Activated T-helper 1 cell treated with Interleukin-2 at 50 U/mL for 16 hours (primary cell): Measurements from ENCODE around the gene PLBD2.

Experiments used
- DNase-seq: peaks from one replicate; pipeline ENCODE4 v3.0.0-alpha.2; 2020; ENCODE audit warnings: low read depth

Gene PLBD2

DNA sequence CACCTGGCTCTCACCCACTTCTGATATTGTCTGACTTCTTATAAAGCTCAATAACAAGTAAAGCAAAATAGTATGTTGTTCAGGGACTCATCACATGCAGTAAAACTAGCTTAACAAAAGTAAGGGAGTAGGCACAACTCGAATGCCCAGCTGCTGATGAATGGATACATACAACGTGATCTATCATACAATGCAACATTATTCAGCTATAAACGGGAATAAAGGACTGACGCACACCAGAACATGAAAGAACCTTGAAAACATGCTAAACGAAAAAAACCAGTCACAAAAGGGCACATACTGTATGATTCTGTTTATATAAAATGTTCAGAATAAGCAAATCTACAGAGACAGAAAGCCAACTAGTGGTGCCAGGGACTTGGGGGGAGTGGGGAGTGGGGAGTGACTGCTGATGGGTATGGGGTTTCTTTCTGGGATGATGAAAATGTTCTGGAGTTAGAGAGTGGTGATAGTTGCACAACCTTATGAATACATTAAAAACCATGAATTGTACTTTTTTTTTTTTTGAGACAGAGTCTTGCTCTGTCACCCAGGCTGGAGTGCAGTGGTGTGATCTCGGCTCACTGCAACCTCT is 11.1 kb downstream of the PLBD2 start:
- DNase-seq: no peak

DNA sequence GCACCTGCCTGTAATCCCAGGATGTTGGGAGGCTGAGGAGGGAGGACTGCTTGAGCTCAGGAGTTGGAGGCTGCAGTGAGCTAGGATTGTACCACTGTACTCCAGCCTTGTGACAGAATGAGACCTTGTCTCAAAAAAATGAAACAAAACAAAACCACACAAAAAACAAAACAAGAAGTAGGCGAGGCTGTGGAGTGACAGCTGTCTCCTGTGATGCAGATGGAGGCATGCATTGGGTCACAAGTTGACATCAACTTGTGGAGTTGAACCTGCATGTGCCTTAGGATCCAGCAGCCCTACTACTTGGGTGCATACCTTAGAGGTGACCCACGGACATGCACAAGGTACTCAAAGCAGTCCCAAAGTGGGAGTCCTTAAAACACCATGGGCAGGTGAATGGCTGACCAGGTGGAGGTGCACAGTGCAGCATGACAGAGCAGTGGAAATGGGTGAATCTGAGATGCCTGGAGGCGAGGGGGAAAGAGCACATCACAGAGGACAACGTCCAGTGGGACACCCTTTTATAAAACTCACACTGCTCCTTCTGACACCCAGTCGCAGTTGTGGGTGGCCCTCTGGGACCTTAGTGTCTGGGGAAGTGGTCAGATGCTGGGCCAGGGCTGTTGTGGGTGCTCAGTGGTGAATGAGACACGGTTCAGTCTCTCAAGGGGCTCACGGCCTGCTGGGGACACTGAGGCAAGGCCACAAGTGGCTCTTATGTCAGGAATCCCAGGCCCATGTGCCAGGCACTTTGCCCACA is 12.7 kb downstream of the PLBD2 start:
- DNase-seq: no peak

DNA sequence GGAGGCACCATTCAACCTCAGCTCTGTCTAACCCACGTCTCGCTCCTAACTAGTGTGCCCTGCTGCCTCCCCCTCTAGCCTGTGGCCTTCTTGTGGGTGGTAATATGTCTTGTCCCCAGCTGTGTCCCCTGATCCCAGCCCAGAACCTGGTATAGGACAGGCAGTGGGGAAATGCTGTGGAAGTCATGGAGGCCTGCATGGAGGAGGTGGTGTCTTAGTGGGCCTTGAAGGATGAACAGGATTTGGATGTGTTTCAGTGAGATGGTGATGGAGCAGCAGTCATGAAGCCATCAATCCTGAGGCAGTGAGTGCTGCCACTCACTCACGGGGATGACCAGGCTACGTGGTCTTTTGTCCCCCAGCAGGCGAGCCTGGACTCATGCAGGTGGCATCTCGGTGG is 13.4 kb downstream of the PLBD2 start:
- DNase-seq: no peak

DNA sequence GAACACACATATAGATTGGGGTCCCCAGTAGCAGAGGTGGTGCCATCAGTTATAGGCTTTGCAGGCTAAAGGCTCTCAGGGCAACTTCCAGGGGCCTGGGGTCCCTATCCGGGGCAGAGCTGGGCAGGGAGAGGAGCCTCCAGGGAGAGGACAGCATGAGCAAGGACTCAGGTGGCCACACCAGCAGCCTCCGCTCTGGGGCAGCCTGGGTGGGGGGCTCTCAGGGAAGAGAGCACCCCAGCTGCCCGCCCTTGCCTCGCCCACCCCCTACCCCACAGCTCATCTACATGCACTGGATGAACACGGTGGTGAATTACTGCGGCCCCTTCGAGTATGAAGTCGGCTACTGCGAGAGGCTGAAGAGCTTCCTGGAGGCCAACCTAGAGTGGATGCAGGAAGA is 14.0 kb downstream of the PLBD2 start:
- no peak for DNase-seq

DNA sequence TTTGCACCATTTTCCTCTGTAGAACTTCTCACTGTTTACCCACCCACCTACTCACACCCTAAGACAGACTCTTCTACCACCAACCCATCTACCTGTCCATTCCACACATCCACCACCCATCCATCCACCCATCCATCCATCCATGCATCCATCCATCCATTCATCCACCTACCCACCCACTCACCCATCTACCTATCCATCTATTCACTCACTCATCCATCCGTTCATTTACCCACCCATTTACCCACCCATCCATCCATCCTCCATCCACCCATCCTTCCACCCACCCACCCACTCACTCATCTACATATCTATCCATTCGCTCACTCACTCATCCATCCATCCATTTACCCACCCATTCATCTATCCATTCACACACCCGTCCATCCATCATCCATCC is 15.1 kb downstream of the PLBD2 start:
- DNase-seq: no peak

DNA sequence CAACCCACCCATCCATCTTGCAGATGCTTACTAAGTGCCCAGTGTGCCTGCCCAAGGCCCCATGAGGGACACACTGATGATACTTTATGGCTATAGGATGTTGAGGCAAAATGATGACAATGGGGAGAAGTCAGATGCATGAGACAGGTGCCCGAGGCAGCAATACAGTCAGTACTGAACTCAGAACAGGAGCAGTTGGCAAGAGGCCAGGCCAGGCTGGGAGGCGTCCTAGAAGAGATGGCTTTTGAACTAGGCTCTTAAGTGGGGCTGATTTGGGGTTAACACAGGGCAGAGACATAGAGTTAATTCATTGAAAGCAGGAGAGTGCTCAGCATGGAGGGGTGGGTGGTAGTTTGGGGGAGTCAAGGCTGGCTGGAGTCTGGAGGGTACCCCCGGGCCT is 15.6 kb downstream of the PLBD2 start:
- DNase-seq: no peak

DNA sequence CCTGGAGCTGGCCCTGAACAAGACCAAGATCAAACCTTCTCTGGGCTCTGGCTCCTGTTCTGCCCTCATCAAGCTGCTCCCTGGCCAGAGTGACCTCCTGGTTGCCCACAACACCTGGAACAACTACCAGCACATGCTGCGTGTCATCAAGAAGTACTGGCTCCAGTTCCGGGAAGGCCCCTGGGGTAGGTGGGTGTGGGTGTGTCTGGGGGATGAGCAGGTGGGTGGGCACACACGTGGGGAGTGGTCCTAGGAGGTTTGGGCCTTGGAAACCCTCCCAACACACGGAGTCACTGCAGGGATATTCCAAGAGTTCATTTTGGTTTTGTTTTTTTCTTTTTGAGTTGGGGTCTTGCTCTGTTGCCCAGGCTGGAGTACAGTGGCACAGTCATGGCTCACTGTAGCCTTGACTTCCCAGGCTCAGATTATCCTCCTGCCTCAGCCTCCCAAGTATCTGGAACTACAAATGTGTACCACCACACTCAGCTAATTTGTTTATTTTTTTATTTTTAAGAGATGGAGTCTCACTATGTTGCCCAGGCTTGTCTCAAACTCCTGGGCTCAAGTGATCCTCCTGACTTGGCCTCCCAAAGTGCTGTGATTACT is 16.5 kb downstream of the PLBD2 start:
- DNase-seq: no peak

DNA sequence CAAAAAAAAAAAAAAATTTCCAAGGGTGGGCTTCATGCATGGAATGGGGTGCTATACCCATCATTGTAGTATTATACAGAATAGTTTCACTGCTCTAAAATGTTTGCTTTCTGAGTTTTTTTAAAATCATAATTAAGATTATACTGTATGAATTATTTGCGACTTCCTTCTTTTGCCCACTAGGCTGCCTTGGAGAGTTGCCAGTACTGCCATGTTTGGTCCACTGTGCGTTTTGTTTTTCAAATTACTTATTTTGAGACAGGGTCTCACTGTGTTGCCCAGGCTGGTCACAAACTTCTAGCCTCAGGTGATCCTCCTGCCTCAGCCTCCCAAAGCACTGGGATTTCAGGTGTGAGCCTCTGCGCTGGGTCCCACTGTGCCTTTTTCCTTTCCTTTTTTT is 19.9 kb downstream of the PLBD2 start:
- DNase-seq: no peak

DNA sequence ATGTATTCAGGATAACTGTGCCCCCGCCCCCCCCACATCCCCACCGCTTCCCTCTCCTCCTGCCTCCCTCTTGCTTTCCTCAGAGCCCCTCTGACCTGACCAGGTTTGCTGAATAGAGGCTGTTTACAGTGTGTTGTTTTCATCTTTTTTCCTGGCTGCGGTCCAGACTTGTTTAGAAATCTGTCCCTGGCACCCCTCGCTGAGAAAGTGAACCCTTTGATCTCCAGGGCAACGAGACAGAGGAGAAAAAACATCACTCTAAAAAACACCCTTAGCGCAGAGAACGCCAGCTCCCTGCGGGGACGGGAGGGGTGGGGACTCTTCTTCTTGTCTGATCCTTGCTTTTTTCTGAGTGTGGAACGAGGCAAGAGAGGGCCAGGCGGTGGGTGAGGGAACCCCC is 22.8 kb downstream of the PLBD2 start:
- DNase-seq: no peak

DNA sequence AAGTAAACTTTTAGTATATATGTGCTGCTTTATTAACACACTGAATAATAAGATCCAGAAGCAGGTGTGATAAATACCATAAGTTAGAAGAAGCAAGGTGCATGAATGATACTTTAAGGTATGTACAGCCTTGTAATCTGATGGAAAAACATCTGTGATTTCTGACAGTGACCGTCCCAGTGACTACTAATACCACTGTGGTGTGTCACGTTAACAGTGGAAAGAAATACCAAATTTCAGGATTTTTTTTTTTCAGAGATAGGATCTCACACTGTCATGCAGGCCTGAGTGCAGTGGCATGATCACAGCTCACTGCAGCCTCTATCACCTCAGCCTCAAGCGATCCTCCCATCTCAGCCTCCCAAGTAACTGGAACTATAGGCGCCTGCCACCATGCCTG is 23.8 kb downstream of the PLBD2 start:
- no peak for DNase-seq

DNA sequence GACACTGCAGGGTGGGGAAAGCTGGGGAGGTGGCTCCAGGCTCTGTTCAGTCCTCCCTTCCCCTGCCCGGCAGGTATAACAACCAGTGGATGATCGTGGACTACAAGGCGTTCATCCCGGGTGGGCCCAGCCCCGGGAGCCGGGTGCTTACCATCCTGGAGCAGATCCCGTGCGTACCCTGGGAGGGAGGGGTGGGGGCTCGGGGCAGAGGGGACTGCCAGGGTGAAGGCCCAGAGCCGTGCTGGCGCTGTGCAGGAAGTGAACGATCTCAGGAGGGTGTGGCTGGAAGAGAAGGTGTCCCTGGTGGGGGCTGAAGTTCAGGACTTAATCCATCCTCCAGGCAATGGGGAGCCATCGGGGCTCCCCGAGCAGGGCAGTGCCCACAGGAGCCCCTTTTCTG is 26.4 kb downstream of the PLBD2 start:
- DNase-seq: no peak

DNA sequence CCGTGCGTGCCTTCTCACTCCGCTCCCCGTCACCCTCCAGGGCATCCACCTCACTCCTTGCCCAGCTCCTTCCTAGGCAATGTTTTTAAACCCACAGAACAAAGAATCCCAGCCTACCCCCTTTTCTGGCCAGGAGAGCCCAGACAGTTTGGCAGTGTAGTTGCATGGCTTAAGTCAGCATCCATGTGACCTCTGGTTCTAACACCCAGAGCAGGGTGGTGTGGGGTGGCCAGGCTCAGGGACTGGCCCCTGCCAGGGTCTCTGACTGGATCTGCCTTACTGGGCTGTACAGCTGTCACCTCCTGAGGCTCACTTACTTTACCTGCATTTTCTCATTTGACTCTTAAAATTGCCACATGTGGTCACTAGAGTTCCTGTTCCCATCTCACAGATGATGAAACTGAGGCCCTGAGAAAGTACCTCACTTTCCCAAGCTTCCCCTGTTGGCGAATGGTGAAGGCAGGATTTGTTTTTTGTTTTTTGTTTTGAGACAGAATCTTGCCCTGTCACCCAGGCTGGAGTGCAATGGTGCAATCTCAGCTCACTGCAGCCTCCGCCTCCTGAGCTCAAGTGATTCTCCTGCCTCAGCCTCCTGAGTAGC is 27.0 kb downstream of the PLBD2 start:
- no peak for DNase-seq

DNA sequence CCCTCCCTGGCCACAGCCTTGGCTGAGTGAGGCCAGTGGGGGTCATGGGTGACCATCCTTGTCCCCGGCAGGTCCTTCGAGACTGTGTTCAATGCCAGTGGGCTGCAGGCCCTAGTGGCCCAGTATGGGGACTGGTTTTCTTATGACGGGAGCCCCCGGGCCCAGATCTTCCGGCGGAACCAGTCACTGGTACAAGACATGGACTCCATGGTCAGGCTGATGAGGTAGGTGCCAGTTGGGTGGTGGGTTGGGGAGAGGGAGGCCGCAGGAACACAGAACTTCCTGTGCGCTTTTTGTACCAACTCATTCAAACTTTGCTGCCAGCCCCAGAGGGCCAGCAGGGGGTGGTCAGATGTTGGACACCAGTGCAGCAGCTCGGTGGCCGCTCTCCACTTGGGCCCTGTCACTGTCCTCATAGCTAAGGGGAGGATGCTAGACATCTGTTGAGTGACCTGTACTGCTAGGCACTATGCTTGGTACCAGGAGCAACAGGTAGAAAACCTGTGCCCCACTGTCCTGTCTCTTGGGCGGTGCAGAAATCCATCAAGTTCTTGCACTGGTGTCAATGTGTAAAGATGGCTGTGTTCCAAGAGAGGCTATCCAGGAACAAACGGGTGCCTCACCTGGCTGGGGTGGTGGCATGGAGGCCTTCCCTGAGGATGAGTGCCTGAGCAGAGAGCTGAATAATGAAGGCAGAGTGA is 28.6 kb downstream of the PLBD2 start:
- no peak for DNase-seq

DNA sequence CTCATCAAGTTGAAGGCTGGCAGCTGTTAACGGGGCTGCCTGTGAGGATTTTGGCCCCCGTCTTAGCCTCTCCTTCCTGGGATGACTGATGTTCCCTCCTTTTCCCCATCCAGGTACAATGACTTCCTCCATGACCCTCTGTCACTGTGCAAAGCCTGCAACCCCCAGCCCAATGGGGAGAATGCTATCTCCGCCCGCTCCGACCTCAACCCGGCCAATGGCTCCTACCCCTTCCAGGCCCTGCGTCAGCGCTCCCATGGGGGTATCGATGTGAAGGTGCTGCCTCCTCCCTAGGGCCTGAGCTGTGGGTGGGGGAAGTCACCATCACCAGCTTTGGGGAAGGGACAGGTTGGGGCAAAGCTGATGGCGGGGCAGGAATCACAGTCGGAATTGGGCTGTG is 29.2 kb downstream of the PLBD2 start:
- no peak for DNase-seq

DNA sequence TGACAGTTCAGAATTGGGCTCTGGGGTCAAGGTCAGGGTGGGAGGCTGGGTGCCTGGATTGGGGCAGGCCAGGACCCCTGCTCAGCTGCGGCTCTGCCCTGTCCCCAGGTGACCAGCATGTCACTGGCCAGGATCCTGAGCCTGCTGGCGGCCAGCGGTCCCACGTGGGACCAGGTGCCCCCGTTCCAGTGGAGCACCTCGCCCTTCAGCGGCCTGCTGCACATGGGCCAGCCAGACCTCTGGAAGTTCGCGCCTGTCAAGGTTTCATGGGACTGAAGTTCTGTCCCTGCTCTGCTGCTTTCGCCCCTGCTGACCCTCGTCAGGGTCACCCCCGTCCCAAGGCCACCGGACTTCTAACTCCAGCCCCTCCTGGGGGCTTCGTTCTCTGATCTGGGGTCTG is 30.0 kb downstream of the PLBD2 start:
- DNase-seq: no peak

DNA sequence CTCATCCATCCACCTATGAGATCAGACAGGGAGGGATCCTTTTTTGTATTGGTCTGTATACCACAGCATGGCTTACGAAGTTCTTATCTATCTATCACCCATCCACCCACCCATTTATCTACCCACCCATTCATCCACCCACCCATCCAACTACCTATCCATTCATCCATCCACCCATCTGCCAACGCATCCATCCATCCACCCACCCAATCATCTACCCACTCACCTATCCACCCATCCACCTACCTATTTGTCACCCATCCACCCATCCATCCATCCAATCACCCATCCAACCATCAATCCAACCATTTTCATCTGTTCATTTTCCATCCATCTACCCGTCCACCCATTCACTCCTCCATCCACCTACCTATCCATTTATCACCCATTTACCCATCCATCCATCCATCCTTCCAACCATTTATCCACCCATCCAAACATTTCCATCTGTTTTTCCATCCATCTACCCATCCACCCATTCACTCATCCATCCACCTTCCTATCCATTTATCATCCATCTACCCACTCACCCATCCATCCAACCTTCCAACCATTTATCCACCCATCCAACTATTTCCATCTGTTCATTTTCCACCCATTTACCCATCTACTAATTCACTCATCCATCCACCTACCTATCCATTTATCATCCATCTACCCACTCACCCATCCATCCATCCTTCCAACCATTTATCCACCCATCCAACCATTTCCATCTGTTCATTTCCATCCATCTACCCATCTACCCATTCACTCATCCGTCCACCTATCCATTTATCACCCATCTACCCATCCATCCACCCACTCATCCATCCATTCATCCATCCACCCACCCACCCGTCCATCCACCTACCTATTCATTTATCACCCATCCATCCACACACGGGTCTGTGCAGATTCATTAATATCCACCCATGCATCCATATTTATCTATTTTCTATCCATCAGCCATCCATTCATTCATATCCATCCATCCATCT is 32.0 kb downstream of the PLBD2 start:
- no peak for DNase-seq

DNA sequence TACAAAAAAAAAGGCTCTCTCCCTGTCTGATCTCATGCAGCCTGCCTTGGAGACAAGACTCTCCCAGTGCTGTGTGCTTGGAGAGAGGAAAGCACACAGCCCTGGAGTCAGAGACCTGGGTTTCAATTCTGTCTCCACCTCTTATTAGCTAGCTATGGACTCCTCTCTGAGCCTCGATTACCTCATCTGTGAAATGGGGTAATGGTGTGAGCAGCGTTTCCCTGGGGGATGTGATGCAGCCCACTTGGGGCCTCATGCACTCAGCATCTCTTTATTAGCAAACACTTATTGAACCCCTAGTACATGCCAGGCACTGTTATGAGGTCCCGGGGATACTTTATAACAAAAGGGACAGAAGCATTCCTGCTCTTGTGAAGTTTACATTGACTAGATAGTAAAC is 32.8 kb downstream of the PLBD2 start:
- no peak for DNase-seq

DNA sequence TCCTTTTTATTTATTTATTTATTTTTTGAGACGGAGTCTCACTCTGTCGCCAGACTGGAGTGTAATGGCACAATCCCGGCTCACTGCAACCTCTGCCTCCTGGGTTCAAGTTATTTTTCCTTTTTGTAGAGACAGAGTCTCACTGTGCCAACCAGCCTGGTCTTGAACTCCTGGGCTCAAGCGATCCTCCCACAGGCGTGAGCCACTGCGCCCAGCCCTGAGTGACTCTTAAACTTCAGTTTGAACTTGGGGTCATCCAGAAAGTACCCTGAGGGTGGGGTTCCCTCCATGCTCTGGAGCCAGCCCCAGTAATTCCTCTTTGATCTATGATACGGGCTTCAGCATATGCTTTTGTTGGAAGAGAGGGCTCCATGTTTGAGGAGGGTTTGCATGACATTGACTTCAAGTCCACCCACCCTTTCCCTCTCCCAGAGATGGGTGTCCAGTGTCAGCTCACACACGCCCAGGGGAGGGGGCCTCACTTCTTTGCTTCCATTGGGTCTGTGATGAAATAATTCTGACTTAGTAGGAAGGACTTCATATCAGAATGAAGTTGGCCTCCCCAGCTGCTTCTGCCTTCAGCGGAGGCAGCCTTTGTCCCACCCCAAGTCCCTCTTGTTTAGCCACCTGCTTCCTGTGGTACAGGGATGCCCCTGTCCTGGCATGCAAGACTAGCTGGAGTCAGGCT is 33.4 kb downstream of the PLBD2 start:
- DNase-seq: no peak

DNA sequence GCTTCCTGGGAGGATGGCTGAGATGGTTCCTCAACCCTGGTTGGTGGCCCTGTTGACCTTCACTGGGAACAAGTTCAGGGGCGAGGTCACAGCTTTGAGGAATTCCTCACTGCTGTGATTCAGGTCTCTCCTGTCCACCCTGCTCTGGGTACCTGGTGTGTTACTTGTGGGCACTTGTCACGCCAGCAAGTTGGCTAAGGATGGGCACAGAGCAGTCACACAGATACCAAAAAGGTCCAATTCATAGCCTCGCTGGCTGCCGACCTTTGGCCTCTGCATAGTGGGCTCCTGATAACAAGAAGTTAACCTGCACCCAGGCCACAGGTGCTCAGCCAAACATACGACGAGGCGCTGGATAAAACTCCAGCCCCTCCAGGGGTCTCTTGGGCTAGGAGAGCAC is 34.1 kb downstream of the PLBD2 start:
- no peak for DNase-seq

DNA sequence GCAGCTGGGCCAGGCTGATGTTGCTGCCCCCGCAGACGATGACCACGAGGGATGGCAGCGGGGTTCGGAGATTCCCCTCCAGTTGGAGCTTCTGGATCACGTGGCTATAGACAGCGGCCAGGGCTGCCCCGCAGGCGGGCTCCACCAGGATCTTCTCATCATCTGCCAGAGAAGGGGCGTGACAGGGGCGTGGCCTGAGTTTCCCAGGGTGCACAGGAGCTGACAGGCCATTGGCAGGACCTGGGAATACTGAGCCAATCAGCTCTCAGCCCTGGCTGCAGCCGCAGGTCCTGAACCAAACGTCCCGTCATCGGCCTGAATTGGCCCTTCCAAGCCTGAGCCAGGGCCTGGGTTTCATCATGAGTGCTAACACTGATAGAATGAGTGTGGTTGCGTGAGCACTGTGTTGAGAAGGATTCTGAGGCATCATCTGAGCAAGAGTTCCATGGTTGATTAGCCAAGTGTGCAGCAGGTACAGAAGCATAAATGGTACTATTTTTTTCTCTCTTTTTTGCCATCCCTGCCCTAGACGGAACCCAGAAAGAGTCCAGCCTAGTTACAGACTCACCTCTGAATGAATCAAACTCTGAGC is 34.7 kb downstream of the PLBD2 start:
- no peak for DNase-seq

DNA sequence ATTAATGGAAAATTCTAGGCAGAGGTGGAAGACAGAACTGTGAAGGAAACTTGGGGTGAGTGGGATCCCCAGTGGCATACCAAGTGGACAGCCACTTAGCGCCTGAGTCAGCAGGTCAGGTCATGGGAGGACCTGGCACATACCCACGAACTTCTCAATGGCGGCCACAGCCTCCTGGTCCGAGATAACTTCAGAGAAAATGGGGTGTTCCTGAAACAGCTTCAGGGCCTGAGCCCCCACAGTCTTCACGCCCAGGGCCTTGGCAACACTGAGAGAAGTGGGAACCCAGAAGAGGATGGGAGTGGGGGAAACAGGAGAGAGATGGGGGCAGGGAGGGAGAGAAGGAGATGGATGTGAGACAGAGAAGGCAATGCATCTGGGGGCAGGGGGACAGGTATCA is 35.4 kb downstream of the PLBD2 start:
- no peak for DNase-seq
